OCI-LY1 (cell line): Measurements from ENCODE around the gene SRP14.

Experiments used
- H2AFZ ChIP-seq: fragments of 200-600 bp; sonication (generic), shearing (Covaris generic); 2 replicates; pipeline ENCODE4 v1.6.0; 2014; ENCODE audit warnings: antibody characterized with exemption, mild to moderate bottlenecking, low read length
- H3F3A ChIP-seq: fragments of 200-600 bp; sonication (generic), shearing (Covaris generic); 2 replicates; pipeline ENCODE4 v1.6.0; 2014; ENCODE audit warnings: mild to moderate bottlenecking, antibody characterized with exemption, low read length, moderate library complexity; ENCODE audit not compliant: insufficient read depth
- H3K27ac ChIP-seq: fragments of 200-600 bp; sonication (generic); 2 replicates; pipeline ENCODE4 v1.5.1; 2014; ENCODE audit warnings: low read length, mixed run types, mild to moderate bottlenecking, low read depth; ENCODE audit not compliant: poor library complexity, severe bottlenecking
- H3K27me3 ChIP-seq: fragments of 200-600 bp; sonication (generic); 2 replicates; pipeline ENCODE4 v1.6.0; 2014; ENCODE audit warnings: antibody characterized with exemption, mild to moderate bottlenecking, low read length, moderate library complexity; ENCODE audit not compliant: insufficient read depth
- H3K36me3 ChIP-seq: fragments of 200-600 bp; sonication (generic); 2 replicates; pipeline ENCODE4 v1.6.1; 2014; ENCODE audit warnings: mild to moderate bottlenecking, antibody characterized with exemption, low read length, moderate library complexity, mixed read lengths; ENCODE audit not compliant: insufficient read depth
- H3K4me1 ChIP-seq: fragments of 200-600 bp; sonication (generic); 2 replicates; pipeline ENCODE4 v1.5.1; 2014; ENCODE audit warnings: mild to moderate bottlenecking, low read length, moderate library complexity; ENCODE audit not compliant: insufficient read depth, severe bottlenecking
- H3K4me2 ChIP-seq: fragments of 200-600 bp; sonication (generic), shearing (Covaris generic); 2 replicates; pipeline ENCODE4 v1.6.1; 2014; ENCODE audit warnings: low read length
- H3K4me3 ChIP-seq: fragments of 200-600 bp; sonication (generic); 2 replicates; pipeline ENCODE4 v1.5.1; 2014; ENCODE audit warnings: low read length, low read depth, mild to moderate bottlenecking, mixed read lengths; ENCODE audit not compliant: poor library complexity, severe bottlenecking
- H3K79me2 ChIP-seq: fragments of 200-600 bp; shearing (Covaris generic); 2 replicates; pipeline ENCODE4 v1.6.1; 2016; ENCODE audit warnings: mixed run types, low read length, mixed read lengths; ENCODE audit not compliant: insufficient read depth
- H3K9ac ChIP-seq: fragments of 200-600 bp; sonication (generic), shearing (Covaris generic); 2 replicates; pipeline ENCODE4 v1.6.1; 2014; ENCODE audit warnings: mild to moderate bottlenecking, low read length, mixed read lengths
- H3K9me2 ChIP-seq: fragments of 200-600 bp; sonication (generic), shearing (Covaris generic); 2 replicates; pipeline ENCODE4 v1.6.1; 2014; ENCODE audit warnings: low read depth, mild to moderate bottlenecking, low read length, mixed read lengths
- H3K9me3 ChIP-seq: fragments of 200-600 bp; shearing (Covaris generic); 2 replicates; pipeline ENCODE4 v1.6.1; 2014; ENCODE audit warnings: low read length, mixed read lengths
- H4K20me1 ChIP-seq: fragments of 200-600 bp; sonication (generic), shearing (Covaris generic); 2 replicates; pipeline ENCODE4 v1.6.0; 2016; ENCODE audit warnings: mild to moderate bottlenecking, low read length; ENCODE audit not compliant: insufficient read depth
- CTCF ChIP-seq: fragments of 200-600 bp; sonication (generic), shearing (Covaris generic); IDR thresholded peaks from 2 replicates; pipeline ENCODE4 v1.5.1; 2017; ENCODE audit warnings: mild to moderate bottlenecking, antibody characterized with exemption, low read length, moderate library complexity, mixed read lengths
- EZH2 ChIP-seq: fragments of 200-600 bp; sonication (generic), shearing (Covaris generic); IDR thresholded peaks from 2 replicates; pipeline ENCODE4 v1.8.0; 2017; ENCODE audit warnings: borderline replicate concordance, mixed run types, mild to moderate bottlenecking, antibody characterized with exemption, low read length, moderate library complexity, mixed read lengths

The SRP14 gene

GRCh38 chr15:40062816-40063562 is 24.0 kb upstream of the SRP14 start:
- H3F3A ChIP-seq = no peaks in the 10 kb centered on the region
- no peaks in the 10 kb centered on the region for H4K20me1 ChIP-seq
- H3K4me1 ChIP-seq = peaks cover 31% of the 10 kb centered on the region
- H3K4me2 ChIP-seq = no peak overlapping the region
- no peak for TF ChIP-seq CTCF
- no peak for TF ChIP-seq EZH2
- H3K4me3 ChIP-seq = no peak overlapping the region
- no peak overlapping the region for H2AFZ ChIP-seq
- H3K9me3 ChIP-seq = no peaks in the 10 kb centered on the region
- peak overlapping the region; percentile 93 for H3K27ac ChIP-seq
- no peak overlapping the region for H3K9ac ChIP-seq
- H3K79me2 ChIP-seq = no peaks in the 10 kb centered on the region
- H3K9me2 ChIP-seq = no peaks in the 10 kb centered on the region
- no peaks in the 10 kb centered on the region for H3K27me3 ChIP-seq
- H3K36me3 ChIP-seq = no peaks in the 10 kb centered on the region

DNA sequence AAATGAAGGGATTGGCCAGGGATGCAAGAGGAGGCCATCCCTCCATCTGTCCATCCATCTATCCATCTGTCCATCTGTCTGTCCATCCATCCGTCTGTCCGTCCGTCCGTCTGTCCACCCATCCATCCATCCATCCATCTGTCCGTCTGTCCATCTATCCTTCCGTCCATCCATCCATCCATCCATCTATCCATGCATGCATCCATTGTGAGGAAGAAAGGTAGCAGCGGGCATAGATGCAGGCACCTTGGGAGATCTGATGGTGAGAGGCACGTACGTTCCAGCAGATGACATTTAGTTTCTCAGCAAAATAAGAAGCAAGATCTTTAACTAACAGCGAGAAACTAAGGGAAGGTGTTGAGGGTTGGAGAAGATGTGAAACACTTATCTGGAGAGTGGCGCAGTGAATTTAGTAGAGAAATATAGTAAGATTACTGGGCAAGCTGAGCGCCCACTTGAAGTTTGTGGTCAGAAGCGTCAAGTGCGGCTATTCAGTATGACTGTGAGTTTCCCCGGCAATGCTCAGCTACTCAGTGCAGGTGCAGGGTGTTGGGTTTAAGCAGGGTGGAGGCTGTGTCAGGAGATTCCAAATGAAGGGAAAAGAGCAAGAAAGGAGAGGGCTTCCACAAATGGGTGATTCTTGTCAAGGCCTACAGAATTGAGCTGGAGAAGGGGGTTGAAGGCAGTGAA is 22.4 kb upstream of the SRP14 start:
- no peaks in the 10 kb centered on the region for H3K9me2 ChIP-seq
- H3F3A ChIP-seq = no peaks in the 10 kb centered on the region
- no peak overlapping the region for H3K4me2 ChIP-seq
- TF ChIP-seq CTCF = no peak
- TF ChIP-seq EZH2 = no peak
- no peak overlapping the region for H3K4me3 ChIP-seq
- no peaks in the 10 kb centered on the region for H3K27me3 ChIP-seq
- no peaks in the 10 kb centered on the region for H3K9me3 ChIP-seq
- no peaks in the 10 kb centered on the region for H3K36me3 ChIP-seq
- H3K9ac ChIP-seq = no peak overlapping the region
- no peaks in the 10 kb centered on the region for H4K20me1 ChIP-seq
- H2AFZ ChIP-seq = no peak overlapping the region
- H3K79me2 ChIP-seq = no peaks in the 10 kb centered on the region
- no peak overlapping the region for H3K27ac ChIP-seq
- H3K4me1 ChIP-seq = peaks cover 31% of the 10 kb centered on the region

GRCh38 chr15:40060236-40060961 is 21.4 kb upstream of the SRP14 start:
- no peak overlapping the region for H3K9ac ChIP-seq
- TF ChIP-seq EZH2 (no peak), CTCF (no peak)
- H4K20me1 ChIP-seq = no peaks in the 10 kb centered on the region
- H3K27me3 ChIP-seq = no peaks in the 10 kb centered on the region
- no peaks in the 10 kb centered on the region for H3K79me2 ChIP-seq
- no peak overlapping the region for H3K4me2 ChIP-seq
- H3K27ac ChIP-seq = no peak overlapping the region
- no peaks in the 10 kb centered on the region for H3F3A ChIP-seq
- H3K4me3 ChIP-seq = no peak overlapping the region
- no peaks in the 10 kb centered on the region for H3K9me2 ChIP-seq
- peaks cover 34% of the 10 kb centered on the region for H3K4me1 ChIP-seq
- H3K9me3 ChIP-seq = no peaks in the 10 kb centered on the region
- H2AFZ ChIP-seq = no peak overlapping the region
- H3K36me3 ChIP-seq = no peaks in the 10 kb centered on the region
